K562 (cell line): ENCODE measurements around the gene SERPINE2. TPM values are rescaled to one million over a fixed set of nuclear protein-coding genes. Genes with fewer than 3 reads are reported as not detected.

Experiments
- ATAC-seq: fragments of 200-7000 bp; cut with Tn5 transposase; 3 replicates; pipeline ENCODE4 v1.9.1; 2020; ENCODE audit warnings: moderate library complexity
- BruUV-seq: library from RNA; stranded (reverse); fragments of 400-500 nt; replicated peaks from 2 replicates; lab custom pipeline; 2021; lab: Mats Ljungman, UMichigan
- CTCF ChIA-PET: fragments of 300-600 bp; formaldehyde crosslinking; extraction: SDS; loops from one replicate; lab custom pipeline; 2021; ENCODE audit warnings: low intra/inter-chr PET ratio; lab: Yijun Ruan, JAX
- POLR2A ChIA-PET: fragments of 300-600, 350-650 bp; sonication (Branson Sonifier 250); formaldehyde crosslinking; extraction: SDS; loops from one replicate; lab custom pipeline; 2021; ENCODE audit warnings: antibody characterized with exemption, inconsistent platforms; lab: Yijun Ruan, JAX
- DNase-seq, 4 experiments: peaks; one replicate each; pipeline versions ENCODE4 v3.0.0 to v3.0.0-alpha.2; 2011 to 2018; ENCODE audit warnings: low spot score in 3 of 4, mixed read lengths in 3 of 4; ENCODE audit errors: extremely low read depth in 1 of 4
- FAIRE-seq: peaks from 2 replicates; lab custom pipeline; 2011; peaks lifted over from hg19 to GRCh38; lab: Jason Lieb, UNC
- H2AFZ ChIP-seq: 2 replicates; pipeline ENCODE4 v1.6.0; 2011; ENCODE audit warnings: low read depth, low read length, control low read depth, inconsistent platforms
- H3K27ac ChIP-seq: fragments of 200-600 bp; 3 replicates; pipeline ENCODE4 v1.8.0; 2011; ENCODE audit warnings: low read depth, mild to moderate bottlenecking, control low read depth, inconsistent platforms, low read length, moderate library complexity, mixed read lengths; ENCODE audit errors: extremely low read depth
- H3K27me3 ChIP-seq, 2 experiments: fragments of 300-600 bp in 1 of 2; 2 replicates in 1 of 2; 3 replicates in 1 of 2; pipeline versions ENCODE4 v1.6.0 to v1.8.0; 2011; ENCODE audit warnings: inconsistent platforms in 2 of 2, low read length in 2 of 2, mild to moderate bottlenecking in 1 of 2, mixed read lengths in 1 of 2, moderate library complexity in 1 of 2; ENCODE audit not compliant: control insufficient read depth in 2 of 2, insufficient read depth in 2 of 2
- H3K36me3 ChIP-seq: fragments of 300-600 bp; 3 replicates; pipeline ENCODE4 v1.8.0; 2011; ENCODE audit warnings: mild to moderate bottlenecking, low read length, inconsistent platforms; ENCODE audit not compliant: control insufficient read depth, insufficient read depth
- H3K4me1 ChIP-seq, 2 experiments: fragments of 200-600 bp in 1 of 2; replicated peaks in 1 of 2; 2 replicates in 1 of 2; 3 replicates in 1 of 2; pipeline versions ENCODE4 v1.5.1 to v1.8.0; 2011; ENCODE audit warnings: inconsistent platforms in 2 of 2, low read length in 2 of 2, mild to moderate bottlenecking in 1 of 2, mixed read lengths in 1 of 2, moderate library complexity in 1 of 2; ENCODE audit not compliant: control insufficient read depth in 2 of 2, insufficient read depth in 2 of 2
- H3K4me2 ChIP-seq: 2 replicates; pipeline ENCODE4 v1.6.1; 2011; ENCODE audit warnings: low read length, control low read depth, inconsistent platforms, mixed read lengths; ENCODE audit not compliant: insufficient read depth
- H3K4me3 ChIP-seq: fragments of 200-600 bp; sonication (generic), shearing (Covaris generic); 2 replicates; pipeline ENCODE4 v1.5.1; 2016; ENCODE audit warnings: control low read depth, inconsistent platforms
- H3K79me2 ChIP-seq: fragments of 200-600 bp; 3 replicates; pipeline ENCODE4 v1.8.0; 2011; ENCODE audit warnings: low read length, inconsistent platforms; ENCODE audit not compliant: control insufficient read depth, insufficient read depth
- H3K9ac ChIP-seq, 2 experiments: 2 replicates each; pipeline versions ENCODE4 v1.6.0 to v1.6.1; 2011; ENCODE audit warnings: low read depth in 2 of 2, low read length in 2 of 2, control low read depth in 1 of 2, inconsistent platforms in 1 of 2, mild to moderate bottlenecking in 1 of 2, mixed read lengths in 1 of 2; ENCODE audit not compliant: insufficient read depth in 1 of 2
- H3K9me1 ChIP-seq: one replicate; pipeline ENCODE4 v1.6.0; 2011; ENCODE audit warnings: inconsistent platforms, mild to moderate bottlenecking, low read length, moderate library complexity; ENCODE audit not compliant: control insufficient read depth, insufficient read depth
- H3K9me3 ChIP-seq: replicated peaks from 2 replicates; pipeline ENCODE4 v1.5.1; 2011; ENCODE audit warnings: low read depth, low read length, inconsistent platforms; ENCODE audit not compliant: control insufficient read depth, insufficient read depth
- H4K20me1 ChIP-seq: replicated peaks from 2 replicates; pipeline ENCODE4 v1.6.1; 2011; ENCODE audit warnings: low read length, inconsistent platforms, mixed read lengths; ENCODE audit not compliant: control insufficient read depth, insufficient read depth
- ATF1 ChIP-seq, 2 experiments: fragments of 450-650 bp in 1 of 2; IDR thresholded peaks; 2 replicates each; pipeline ENCODE4 v1.6.1; 2016; ENCODE audit warnings: missing compliant biosample characterization in 1 of 2, missing genetic modification characterization in 1 of 2
- BRD4 ChIP-seq: fragments of 200-600 bp; sonication (generic); IDR thresholded peaks from 2 replicates; pipeline ENCODE4 v1.6.1; 2017; ENCODE audit warnings: inconsistent platforms
- CREM ChIP-seq: IDR thresholded peaks from 2 replicates; pipeline ENCODE4 v1.6.1; 2014; ENCODE audit warnings: antibody characterized with exemption, low read depth
- ELF1 ChIP-seq: fragments of 200-800 bp; sonication (Bioruptor generic); IDR thresholded peaks from 2 replicates; pipeline ENCODE4 v1.6.1; 2016; ENCODE audit warnings: missing genetic modification characterization, missing compliant biosample characterization
- EP400 ChIP-seq: fragments of 450-650 bp; IDR thresholded peaks from 2 replicates; pipeline ENCODE4 v1.6.1; 2017; ENCODE audit warnings: antibody characterized with exemption, mild to moderate bottlenecking, moderate library complexity
- ETS2 ChIP-seq: IDR thresholded peaks from 2 replicates; pipeline ENCODE4 v1.6.1; 2016; ENCODE audit warnings: borderline replicate concordance, missing genetic modification characterization, mild to moderate bottlenecking, moderate library complexity, missing compliant biosample characterization; ENCODE audit not compliant: poor library complexity, severe bottlenecking
- FIP1L1 ChIP-seq: fragments of 200-400 bp; formaldehyde crosslinking; IDR thresholded peaks from 2 replicates; pipeline ENCODE4 v1.6.1; 2018; ENCODE audit warnings: mild to moderate bottlenecking, low read depth, low read length; ENCODE audit not compliant: poor library complexity, severe bottlenecking
- HSF4 ChIP-seq: fragments of 250-450 bp; sonication (Bioruptor Pico); IDR thresholded peaks from 2 replicates; pipeline ENCODE4 v2.1.2; 2022; ENCODE audit warnings: mild to moderate bottlenecking, moderate library complexity, borderline replicate concordance
- KLF16 ChIP-seq: IDR thresholded peaks from 2 replicates; pipeline ENCODE4 v1.6.1; 2016; ENCODE audit warnings: antibody characterized with exemption
- POLR3A ChIP-seq: IDR thresholded peaks from 2 replicates; pipeline ENCODE4 v1.6.1; 2011; ENCODE audit warnings: borderline replicate concordance, mild to moderate bottlenecking, moderate library complexity; ENCODE audit not compliant: insufficient read length, insufficient read depth; ENCODE audit errors: extremely low read depth
- SIN3A ChIP-seq, 2 experiments: fragments of 150-350 bp in 1 of 2; IDR thresholded peaks; 2 replicates each; pipeline ENCODE4 v1.6.1; 2011 to 2016; ENCODE audit warnings: borderline replicate concordance in 2 of 2, low read depth in 2 of 2, low read length in 2 of 2, mild to moderate bottlenecking in 2 of 2, moderate library complexity in 2 of 2; ENCODE audit not compliant: control insufficient read depth in 1 of 2
- TAF7 ChIP-seq: fragments of 450-650 bp; IDR thresholded peaks from 2 replicates; pipeline ENCODE4 v1.6.1; 2016; ENCODE audit warnings: missing genetic modification characterization, missing compliant biosample characterization
- TEAD2 ChIP-seq: fragments of 450-650 bp; IDR thresholded peaks from 2 replicates; pipeline ENCODE4 v1.6.1; 2016; ENCODE audit warnings: missing genetic modification characterization, control low read depth, missing compliant biosample characterization
- ZC3H8 ChIP-seq: fragments of 450-650 bp; IDR thresholded peaks from 2 replicates; pipeline ENCODE4 v1.6.1; 2017
- ZNF174 ChIP-seq: fragments of 250-450 bp; sonication (Bioruptor Pico); IDR thresholded peaks from 2 replicates; pipeline ENCODE4 v1.4.0; 2020; ENCODE audit warnings: mild to moderate bottlenecking
- ZNF583 ChIP-seq: fragments of 250-450 bp; sonication (Bioruptor Pico); IDR thresholded peaks from 2 replicates; pipeline ENCODE4 v1.4.0; 2020
- ZNF695 ChIP-seq: fragments of 450-650 bp; formaldehyde crosslinking; IDR thresholded peaks from 2 replicates; pipeline ENCODE4 v1.4.0; 2020; ENCODE audit warnings: mild to moderate bottlenecking, moderate library complexity
- WGBS: fragments of 100-300 bp; shearing (Covaris generic); methylation state at CpG from one replicate; pipeline ENCODE4 v1.1.6; 2016; ENCODE audit warnings: low coverage, mixed read lengths; ENCODE audit not compliant: insufficient coverage; ENCODE audit errors: missing lambda C conversion rate; 5-methylcytosine and 5-hydroxymethylcytosine counted together
- in situ Hi-C: fragments of 300-500 bp; cut with MboI; formaldehyde crosslinking; loops from 4 replicates; pipeline ENCODE4 v1.15.0; 2018; ENCODE audit warnings: inconsistent platforms, mixed read lengths
- intact Hi-C: fragments of 100-400 bp; cut with micrococcal nuclease; formaldehyde crosslinking; loops from 2 replicates; pipeline ENCODE4 v1.14.2; 2022
- polyA plus RNA-seq, 8 experiments: library from polyadenylated mRNA; depleted of rRNA in 4 of 8; stranded (reverse) in 5 of 8; unstranded in 3 of 8; fragments of >200 nt; fragmentation: Nextera tagmentation in 2 of 8; fragmentation: Illumina TruSeq in 1 of 8; extraction: Ambion mirVana in 2 of 8; extraction: Trizol in 1 of 8; gene quantifications; 2 replicates each; pipeline versions ENCODE4 v1.2.1 to v1.2.3, GENCODE V29; 2011 to 2014; ENCODE audit warnings: inconsistent platforms in 1 of 8, missing spikeins in 1 of 8
- total RNA-seq, 7 experiments: library from RNA; depleted of rRNA in 6 of 7; stranded (reverse); fragments of >200 nt in 6 of 7; fragmentation: Illumina TruSeq in 2 of 7; extraction: Trizol in 2 of 7; gene quantifications; 2 replicates each; pipeline versions ENCODE4 v1.2.1 to v1.2.3, GENCODE V29; 2011 to 2021; ENCODE audit warnings: low replicate concordance in 1 of 7
- TF ChIP-seq, protein P1 (sequence below): fragments of 250-450 bp; sonication (Bioruptor Pico); IDR thresholded peaks from 2 replicates; pipeline ENCODE4 v1.6.1; 2021; ENCODE audit warnings: mild to moderate bottlenecking
- TF ChIP-seq, protein P2 (sequence below): fragments of 250-450 bp; sonication (Bioruptor Pico); IDR thresholded peaks from 2 replicates; pipeline ENCODE4 v1.5.0; 2021; ENCODE audit warnings: mild to moderate bottlenecking, moderate library complexity
- TF ChIP-seq, protein P3 (sequence below): fragments of 250-450 bp; sonication (Bioruptor Pico); IDR thresholded peaks from 2 replicates; pipeline ENCODE4 v1.4.0; 2020

SERPINE2 gene
- total and polyA plus RNA-seq, 9 of the 15 experiments (the other 6 are each of a cell fraction or from before 2014, with no cell fraction given): 0.03 to 0.16 (median 0.13) TPM; not detected in 6

DNA sequence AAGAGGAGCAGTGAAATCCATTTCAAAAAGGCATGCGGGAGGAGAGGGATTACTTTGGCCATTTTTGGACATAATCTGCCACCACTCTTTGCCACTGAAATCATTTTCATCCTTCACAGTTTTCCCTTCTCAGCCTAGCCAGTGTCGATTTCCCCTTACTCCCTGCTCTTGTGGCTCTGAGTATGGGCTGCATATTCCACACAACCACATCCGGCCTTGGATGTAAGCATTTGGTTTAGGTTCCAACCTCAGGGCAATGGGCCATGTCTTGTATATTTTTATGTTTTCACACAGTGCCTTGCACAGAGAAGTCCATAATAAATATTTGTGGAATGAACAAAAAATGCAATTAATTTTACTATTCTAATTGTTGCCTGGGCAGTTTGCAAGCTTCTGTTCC, 7.7 kb upstream of the SERPINE2 start:
- Histone ChIP-seq H3K79me2 (no peaks in the 10 kb centered on the region), H3K4me2 (no peak overlapping the region), H3K27ac (no peak overlapping the region), H3K4me3 (no peak overlapping the region), H4K20me1 (no peaks in the 10 kb centered on the region), H3K9ac (no peak overlapping the region), H3K9me3 (no peaks in the 10 kb centered on the region), H3K36me3 (no peaks in the 10 kb centered on the region), H2AFZ (no peak overlapping the region), H3K4me1 (no peaks in the 10 kb centered on the region), H3K27me3 (no peaks in the 10 kb centered on the region), H3K9me1 (no peaks in the 10 kb centered on the region)
- FAIRE-seq: no peak
- TF ChIP-seq ZC3H8 (no peak), FIP1L1 (no peak), ATF1 (CRISPR knock-in tag; IDR thresholded peaks at IDR 0.05) (no peak), ATF1 (tag; IDR thresholded peaks at IDR 0.05) (no peak), ETS2 (tag) (no peak), HSF4 (CRISPR knock-in tag) (no peak), ZNF174 (no peak), ZNF695 (CRISPR knock-in tag) (no peak), TEAD2 (no peak), BRD4 (no peak), KLF16 (no peak), TAF7 (tag) (no peak), ZNF583 (CRISPR knock-in tag) (no peak), SIN3A (IDR thresholded peaks at IDR 0.05; ENCODE audit: borderline replicate concordance in 2 of 2, control insufficient read depth in 1 of 2, low read depth in 2 of 2, low read length in 2 of 2) (no peak), ELF1 (tag) (no peak), POLR3A (no peak), CREM (no peak), EP400 (no peak)
- TF ChIP-seq, protein P1, sequence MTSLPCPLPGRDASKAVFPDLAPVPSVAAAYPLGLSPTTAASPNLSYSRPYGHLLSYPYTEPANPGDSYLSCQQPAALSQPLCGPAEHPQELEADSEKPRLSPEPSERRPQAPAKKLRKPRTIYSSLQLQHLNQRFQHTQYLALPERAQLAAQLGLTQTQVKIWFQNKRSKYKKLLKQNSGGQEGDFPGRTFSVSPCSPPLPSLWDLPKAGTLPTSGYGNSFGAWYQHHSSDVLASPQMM (CRISPR knock-in tag): no peak
- TF ChIP-seq, protein P2, sequence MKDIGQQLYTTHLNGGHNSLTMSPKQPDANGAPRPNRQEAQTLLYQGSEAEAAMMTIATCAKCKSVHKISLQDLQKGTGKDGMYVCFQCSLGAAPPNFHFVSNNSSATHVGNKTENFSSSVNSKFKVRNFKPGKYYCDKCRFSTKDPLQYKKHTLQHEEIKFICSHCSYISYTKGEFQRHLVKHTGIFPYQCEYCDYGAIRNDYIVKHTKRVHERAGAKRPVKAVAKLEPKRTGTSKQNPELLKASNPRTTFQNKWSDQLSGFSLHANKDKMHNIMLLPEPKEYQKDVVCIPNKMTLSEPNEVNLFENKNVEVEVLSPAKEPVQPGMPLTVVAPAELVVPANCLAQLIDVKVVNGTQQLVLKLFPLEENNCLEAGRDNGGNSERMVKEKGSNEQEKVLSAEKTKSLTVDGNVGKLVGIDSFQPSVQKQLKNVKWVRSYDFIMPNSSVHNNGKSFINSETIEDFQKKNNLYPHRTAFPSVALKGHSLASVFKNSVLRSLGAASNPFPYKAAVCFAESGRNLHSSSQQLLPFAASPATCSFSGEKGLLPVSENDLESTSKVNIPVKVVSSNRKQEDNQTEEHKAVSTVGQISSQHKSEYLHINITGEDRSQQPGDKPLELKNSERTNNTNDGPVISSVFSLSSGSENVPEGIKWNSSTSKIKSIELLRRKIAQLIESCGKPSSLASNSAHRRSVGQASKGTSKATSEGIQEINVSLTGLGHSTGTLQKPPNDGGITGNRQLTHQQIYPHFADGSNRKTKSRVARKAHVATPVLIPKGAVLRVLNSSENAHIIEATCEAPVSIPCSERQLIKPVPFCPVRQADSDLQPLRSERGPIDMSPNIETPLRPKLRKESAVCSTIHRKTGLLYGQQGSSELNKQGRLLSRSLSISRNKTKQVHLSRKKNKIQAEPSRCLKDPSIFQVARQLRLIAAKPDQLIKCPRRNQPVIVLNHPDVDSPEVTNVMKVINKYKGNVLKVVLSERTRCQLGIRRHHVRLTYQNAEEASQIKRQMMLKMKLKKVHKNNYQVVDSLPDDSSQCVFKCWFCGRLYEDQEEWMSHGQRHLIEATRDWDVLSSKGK (CRISPR knock-in tag): no peak
- TF ChIP-seq, protein P3, sequence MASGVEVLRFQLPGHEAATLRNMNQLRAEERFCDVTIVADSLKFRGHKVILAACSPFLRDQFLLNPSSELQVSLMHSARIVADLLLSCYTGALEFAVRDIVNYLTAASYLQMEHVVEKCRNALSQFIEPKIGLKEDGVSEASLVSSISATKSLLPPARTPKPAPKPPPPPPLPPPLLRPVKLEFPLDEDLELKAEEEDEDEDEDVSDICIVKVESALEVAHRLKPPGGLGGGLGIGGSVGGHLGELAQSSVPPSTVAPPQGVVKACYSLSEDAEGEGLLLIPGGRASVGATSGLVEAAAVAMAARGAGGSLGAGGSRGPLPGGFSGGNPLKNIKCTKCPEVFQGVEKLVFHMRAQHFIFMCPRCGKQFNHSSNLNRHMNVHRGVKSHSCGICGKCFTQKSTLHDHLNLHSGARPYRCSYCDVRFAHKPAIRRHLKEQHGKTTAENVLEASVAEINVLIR (CRISPR knock-in tag): no peak
- no TSS peak for BruUV-seq
- 18% methylated on average over 3 of the region's 3 CpGs for WGBS
- no peak for ATAC-seq
- CTCF ChIA-PET: no interaction called here
- POLR2A ChIA-PET: no interaction called here
- in situ Hi-C loops: no loop called here
- DNase-seq: no peak
- intact Hi-C loops: no loop called here
